ENCODE measurements around the gene CIAPIN1.

Gene CIAPIN1

DNA sequence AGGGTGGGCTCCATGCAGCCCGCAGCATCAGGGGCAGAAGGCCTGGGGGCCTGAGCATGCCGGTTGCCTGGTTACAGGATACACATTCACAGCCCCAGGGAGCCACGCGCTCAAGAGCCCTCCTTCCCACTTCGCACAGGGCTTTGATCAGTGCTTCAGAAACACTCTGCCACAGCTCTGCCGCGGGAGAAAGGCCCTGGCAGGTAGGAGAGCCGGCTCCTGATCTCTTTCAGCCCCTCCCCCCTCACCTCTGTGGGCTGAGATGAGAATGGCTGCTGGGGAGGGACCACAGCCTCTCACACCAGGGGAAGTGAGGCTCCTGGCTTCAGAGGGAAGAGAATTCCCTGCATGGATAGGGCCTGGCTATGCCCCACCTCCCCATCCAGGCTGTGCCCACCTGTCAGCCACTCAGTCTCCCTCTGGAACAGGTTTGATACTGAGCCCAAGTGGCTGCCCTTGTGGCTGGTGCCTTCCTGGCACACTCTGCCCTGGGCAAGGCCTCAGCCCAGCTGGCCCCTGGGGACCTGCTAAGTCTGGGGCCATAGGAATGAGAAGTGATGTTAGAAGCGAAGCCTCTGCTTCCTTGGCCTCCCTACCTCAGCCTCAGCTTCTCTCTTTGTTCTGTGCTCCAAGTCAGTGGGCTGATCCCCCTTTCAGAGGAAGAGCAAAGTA is 30.5 kb upstream of the CIAPIN1 start:
- DNase-seq, result no peak
- in situ Hi-C loops (cut with MboI; ENCODE audit: low pct_unique_long_range_greater_than_20kb, low sequenced_read_pairs), result no loop called here

- in situ Hi-C loops (cut with MboI; ENCODE audit: low pct_unique_long_range_greater_than_20kb, low sequenced_read_pairs), result no loop called here
- DNase-seq, result no peak
These were observed 29.6 kb upstream of the CIAPIN1 start for GRCh38 chr16:57476546-57477410.

GRCh38 chr16:57475711-57476339 is 28.6 kb upstream of the CIAPIN1 start:
- peak; percentile 95 for DNase-seq

DNA sequence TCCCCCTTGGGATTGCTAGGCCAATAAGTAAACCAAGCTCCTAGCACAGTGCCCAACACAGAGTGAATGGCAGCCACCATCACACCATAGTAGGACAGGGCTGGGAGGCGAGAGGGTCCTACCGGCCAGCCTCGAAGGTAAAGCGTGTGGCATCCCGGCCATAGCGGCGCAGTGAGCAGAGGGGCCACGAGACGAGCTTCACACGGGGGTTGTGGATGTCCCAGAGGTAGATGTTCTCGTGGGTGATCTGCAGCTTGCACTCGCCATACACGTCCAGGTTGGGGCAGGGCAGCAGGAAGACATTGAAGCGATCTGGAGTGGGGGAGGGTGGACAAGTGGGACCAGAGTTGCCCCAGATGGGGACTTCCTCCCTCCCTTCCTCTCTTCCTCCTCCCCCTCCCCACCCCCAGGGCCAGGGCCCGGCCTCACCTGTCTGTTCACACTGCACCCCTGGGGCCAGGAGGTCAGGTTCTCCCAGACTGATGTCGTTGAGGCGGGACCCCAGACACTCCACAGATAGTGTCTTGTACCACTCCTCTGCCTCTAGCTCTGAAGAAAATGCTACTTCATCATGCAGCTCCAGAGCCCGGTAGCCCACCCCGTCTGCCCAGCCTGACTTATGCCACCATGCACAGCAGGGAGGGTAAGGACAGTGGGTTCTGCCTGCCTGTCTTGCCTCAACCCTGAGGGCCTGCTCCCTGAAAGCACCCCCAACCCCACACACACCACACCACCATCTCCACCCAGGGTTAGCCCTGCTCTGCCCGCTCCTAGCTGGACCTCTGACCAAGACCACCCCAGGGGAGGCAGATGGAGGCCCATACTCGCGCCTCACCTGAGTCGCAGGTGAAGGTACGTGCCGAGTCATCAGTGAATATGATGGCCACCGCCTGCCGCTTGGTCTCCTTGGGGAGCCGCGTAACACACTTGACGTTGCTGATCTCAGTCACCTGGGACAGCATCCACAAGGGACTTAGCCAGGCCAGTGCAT is 27.8 kb upstream of the CIAPIN1 start:
- no peak for DNase-seq

More at GRCh38 chr16:57475711-57476339, 28.6 kb upstream of the CIAPIN1 start:
- in situ Hi-C loops (cut with MboI; ENCODE audit: low pct_unique_long_range_greater_than_20kb, low sequenced_read_pairs), result no loop called here

DNA sequence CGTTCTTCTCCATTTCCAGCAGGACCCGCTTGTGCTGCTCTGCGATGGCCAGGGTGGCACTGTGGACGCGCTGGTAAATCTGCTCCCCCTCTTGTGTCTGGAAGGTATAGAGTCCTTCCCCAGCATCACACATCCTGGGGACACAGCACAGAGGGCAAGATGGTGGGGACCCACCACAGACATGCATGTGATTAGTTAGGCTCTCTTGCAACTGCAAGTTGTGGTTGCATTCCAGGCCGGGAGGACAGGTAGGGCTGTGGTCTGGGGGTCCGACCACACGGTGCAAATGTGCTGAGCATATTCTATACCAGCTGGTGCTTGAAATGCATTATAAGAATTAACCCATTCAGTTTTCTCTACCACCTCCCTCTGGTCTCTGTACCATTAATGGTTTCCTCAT is 26.7 kb upstream of the CIAPIN1 start:
- no peak for DNase-seq
- in situ Hi-C loops (cut with MboI; ENCODE audit: low pct_unique_long_range_greater_than_20kb, low sequenced_read_pairs), result no loop called here

More for the DNA sequence above, 27.8 kb upstream of the CIAPIN1 start:
- in situ Hi-C loops (cut with MboI; ENCODE audit: low pct_unique_long_range_greater_than_20kb, low sequenced_read_pairs), result no loop called here

DNA sequence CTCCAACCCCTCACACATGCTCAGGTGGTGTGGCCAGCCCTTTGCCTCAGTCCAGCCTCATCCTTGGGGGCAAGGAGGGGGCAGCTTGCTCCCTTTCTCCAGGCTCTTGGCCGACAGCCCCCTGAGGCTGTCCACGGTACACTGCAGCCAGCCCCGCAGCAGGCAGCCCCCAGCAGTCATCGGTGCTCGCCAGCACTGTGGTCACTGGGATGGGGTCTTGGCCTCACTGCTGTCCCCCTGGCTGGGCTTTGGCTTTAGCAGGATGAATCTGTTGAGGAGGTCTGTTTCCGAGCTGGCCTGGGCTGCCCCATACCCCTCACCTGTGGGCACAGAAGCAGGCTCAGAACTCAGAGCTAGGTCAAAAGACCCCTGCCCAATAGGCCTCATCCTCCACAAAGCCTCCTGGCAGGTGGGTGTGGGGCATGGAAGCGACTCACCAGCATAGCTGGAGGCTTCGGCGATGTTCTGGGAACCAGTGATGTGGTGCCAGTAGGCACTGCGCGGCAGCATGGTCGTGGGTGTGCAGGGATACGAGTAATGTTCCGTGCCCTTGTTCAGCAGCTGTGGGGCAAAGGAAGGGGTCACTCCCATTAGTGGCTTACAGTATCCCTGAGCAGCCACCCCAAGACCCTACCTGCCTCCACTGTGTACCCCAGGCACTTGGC is 26.1 kb upstream of the CIAPIN1 start:
- DNase-seq, result no peak
- in situ Hi-C loops (cut with MboI; ENCODE audit: low pct_unique_long_range_greater_than_20kb, low sequenced_read_pairs), result no loop called here

DNA sequence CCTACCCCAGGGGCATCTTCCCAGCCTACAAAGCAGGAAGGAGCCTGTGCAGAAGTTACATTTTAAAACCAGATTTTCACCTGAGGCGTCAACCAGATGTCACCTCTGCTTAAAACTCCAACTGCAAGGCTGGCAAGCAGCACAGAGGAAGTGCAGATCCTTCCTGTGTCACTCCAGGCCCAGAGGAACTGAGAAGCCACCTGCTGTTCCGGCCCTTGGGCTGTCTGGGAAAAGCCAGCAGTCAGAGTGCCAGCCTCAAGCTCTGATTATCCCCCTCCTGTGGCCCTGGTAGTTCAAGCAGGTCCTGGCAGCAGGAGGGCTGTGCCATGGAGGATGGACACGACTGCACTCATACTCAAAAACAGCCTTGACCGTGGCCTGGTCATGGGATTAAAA is 25.5 kb upstream of the CIAPIN1 start:
- no peak for DNase-seq
- in situ Hi-C loops (cut with MboI; ENCODE audit: low pct_unique_long_range_greater_than_20kb, low sequenced_read_pairs), result no loop called here

- in situ Hi-C loops (cut with MboI; ENCODE audit: low pct_unique_long_range_greater_than_20kb, low sequenced_read_pairs), result no loop called here
- DNase-seq, result no peak
These were observed 24.9 kb upstream of the CIAPIN1 start for GRCh38 chr16:57471852-57472664.

DNA sequence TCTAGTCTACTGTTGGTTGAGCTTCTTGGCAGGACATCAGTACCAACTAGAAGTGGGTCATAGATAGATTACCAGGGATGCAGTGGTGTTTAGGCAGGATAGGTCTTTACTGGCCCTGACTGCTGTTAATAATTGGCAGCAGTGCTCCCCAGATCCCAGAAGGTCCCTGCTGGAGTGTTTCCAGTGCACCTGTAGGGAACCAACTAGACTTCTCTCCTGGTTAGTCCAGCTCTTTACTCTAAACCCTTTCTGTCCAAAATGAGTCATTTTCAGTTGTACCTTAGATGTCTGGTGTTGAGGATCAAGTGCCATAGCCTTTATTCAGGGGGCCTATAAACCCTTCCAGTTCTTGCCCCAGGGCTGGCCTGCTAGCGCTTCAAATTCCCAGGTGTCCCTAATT is 24.0 kb upstream of the CIAPIN1 start:
- in situ Hi-C loops (cut with MboI; ENCODE audit: low pct_unique_long_range_greater_than_20kb, low sequenced_read_pairs), result no loop called here
- DNase-seq, result no peak

- in situ Hi-C loops (cut with MboI; ENCODE audit: low pct_unique_long_range_greater_than_20kb, low sequenced_read_pairs), result no loop called here
- no peak for DNase-seq
These were observed 23.5 kb upstream of the CIAPIN1 start for GRCh38 chr16:57470711-57471110.

DNA sequence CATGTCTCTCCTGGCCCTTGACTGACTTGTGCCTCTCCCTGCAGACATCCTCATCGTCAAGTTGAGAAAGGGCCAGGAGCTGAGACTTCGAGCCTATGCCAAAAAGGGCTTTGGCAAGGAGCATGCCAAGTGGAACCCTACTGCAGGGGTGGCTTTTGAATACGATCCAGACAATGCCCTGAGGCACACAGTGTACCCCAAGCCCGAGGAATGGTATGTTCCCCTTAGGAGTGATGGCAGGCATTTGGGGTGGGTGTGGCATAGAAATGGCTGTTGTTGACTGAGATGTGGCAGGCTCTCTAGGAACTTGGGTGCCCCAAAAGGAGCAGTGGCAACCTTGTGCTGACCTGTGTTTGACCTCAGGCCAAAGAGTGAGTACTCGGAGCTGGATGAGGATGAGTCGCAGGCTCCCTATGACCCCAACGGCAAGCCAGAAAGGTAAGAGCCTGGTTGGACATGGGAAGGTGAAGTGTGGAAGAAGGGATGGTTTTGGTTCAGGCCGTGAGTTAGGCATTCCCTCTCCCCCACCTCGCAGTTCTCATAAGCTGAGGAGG is 22.8 kb upstream of the CIAPIN1 start:
- in situ Hi-C loops (cut with MboI; ENCODE audit: low pct_unique_long_range_greater_than_20kb, low sequenced_read_pairs), result no loop called here
- DNase-seq, result no peak

GRCh38 chr16:57469046-57469445 is 21.9 kb upstream of the CIAPIN1 start:
- DNase-seq, result no peak
- in situ Hi-C loops (cut with MboI; ENCODE audit: low pct_unique_long_range_greater_than_20kb, low sequenced_read_pairs), result no loop called here

- in situ Hi-C loops (cut with MboI; ENCODE audit: low pct_unique_long_range_greater_than_20kb, low sequenced_read_pairs), result no loop called here
- DNase-seq, result no peak
These were observed 21.2 kb upstream of the CIAPIN1 start for GRCh38 chr16:57468346-57468745.

DNA sequence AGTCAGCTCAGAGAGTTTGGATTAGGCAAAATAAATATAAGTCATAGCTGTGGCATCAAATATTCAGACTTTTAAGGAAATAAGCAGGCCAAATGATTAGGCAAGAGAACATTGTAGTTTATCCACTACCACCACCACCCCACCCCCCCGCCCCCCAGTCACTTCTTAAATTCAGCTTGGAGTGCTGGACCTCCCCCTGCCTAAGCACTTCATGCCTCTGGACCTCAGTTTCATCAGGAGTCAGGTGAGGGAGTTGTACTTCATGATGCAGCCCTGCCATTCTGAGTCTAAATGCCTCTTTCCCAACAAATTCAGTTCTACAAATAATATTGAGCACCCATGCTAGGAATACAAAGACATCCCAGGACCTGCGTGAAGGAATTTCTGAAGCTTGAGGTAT is 17.3 kb upstream of the CIAPIN1 start:
- in situ Hi-C loops (cut with MboI; ENCODE audit: low pct_unique_long_range_greater_than_20kb, low sequenced_read_pairs), result no loop called here
- no peak for DNase-seq

GRCh38 chr16:57462978-57463362 is 15.8 kb upstream of the CIAPIN1 start:
- no peak for DNase-seq
- in situ Hi-C loops (cut with MboI; ENCODE audit: low pct_unique_long_range_greater_than_20kb, low sequenced_read_pairs), result no loop called here

DNA sequence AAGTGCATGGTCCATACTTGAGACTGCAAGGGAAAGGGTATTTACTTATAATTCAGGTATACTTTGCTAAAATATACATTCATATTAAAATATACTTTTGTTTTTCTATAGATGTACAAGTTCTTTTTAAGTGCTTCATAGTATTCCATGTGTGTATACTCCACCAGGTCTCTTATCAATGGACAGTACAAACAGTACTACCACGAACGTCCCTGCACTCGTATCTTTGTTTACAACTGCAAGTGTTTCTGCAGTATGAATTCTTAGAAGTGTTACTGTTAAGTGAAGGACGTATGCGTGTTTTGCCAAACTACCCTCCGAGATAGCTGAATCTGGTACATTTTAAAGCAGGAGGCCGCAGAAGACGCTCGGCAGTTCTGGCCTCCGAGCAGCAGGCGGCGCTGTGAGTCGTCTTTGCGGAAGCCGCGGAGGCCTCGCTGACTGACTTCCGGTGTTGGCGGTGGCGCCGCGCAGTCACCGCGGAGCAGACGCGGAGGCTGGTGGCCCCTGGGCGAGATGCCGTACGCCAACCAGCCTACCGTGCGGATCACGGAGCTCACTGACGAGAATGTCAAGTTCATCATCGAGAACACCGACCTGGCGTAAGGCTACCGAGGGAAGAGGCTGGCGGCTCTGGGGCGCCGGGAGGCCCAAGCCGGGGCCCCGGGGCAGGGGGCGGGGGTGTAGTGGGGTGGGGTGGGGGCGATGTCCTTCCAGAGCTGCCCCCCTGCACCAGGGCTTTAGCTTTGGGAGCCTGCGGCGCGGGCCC is 15.2 kb upstream of the CIAPIN1 start, which contains the start of gene POLR2C:
POLR2C (plus strand) TSS at position 471 of the 769 bp plus-strand sequence; CDS start at position 517, 46 bp downstream.
- in situ Hi-C loops (cut with MboI; ENCODE audit: low pct_unique_long_range_greater_than_20kb, low sequenced_read_pairs), result no loop called here
- DNase-seq, result peak; percentile 92

DNA sequence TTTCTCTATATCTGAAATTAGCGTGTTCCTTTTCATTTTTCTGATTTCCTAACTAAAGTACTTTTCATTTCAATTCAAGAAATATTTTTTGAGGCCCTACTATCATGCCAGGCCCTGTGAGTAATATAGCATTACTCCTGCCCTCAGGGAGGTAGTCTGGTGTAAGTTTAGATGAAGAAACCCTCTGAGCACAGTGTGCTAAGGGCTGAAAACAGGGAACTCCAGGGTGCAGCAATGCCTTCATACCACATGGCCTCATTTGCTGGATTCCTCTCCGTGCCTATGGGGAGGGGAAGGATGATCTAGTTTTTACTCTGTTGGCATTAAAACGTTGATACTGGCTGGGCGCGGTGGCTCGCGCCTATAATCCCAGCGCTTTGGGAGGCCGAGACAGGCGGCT is 4.8 kb upstream of the CIAPIN1 start:
- in situ Hi-C loops (cut with MboI; ENCODE audit: low pct_unique_long_range_greater_than_20kb, low sequenced_read_pairs), result no loop called here

More for the DNA sequence above, 4.8 kb upstream of the CIAPIN1 start:
- no peak for DNase-seq

All from KBM-7 (cell line).